Epithelial cell of prostate (primary cell): ENCODE measurements around the gene LRFN3.

Source experiments
- DNase-seq: peaks from one replicate; pipeline ENCODE4 v3.0.0-alpha.2; 2011; ENCODE audit warnings: low read depth, low spot score
- H3K27ac ChIP-seq: fragments of 450-650 bp; 2 replicates; pipeline ENCODE4 v1.5.1; 2017; ENCODE audit warnings: mild to moderate bottlenecking

Gene LRFN3

GRCh38 chr19:35993923-35994598 is 57.9 kb downstream of the LRFN3 start:
- no peak for DNase-seq
- H3K27ac ChIP-seq, result peak overlapping the region; percentile 8
